NCI-H446 treated with DMSO at 0.1 percent for 48 hours (cell line): ENCODE measurements around the gene NPBWR2.

Source experiments
- DNase-seq: peaks from one replicate; lab custom pipeline; 2025; lab: John Stamatoyannopoulos, UW

The NPBWR2 gene

DNA sequence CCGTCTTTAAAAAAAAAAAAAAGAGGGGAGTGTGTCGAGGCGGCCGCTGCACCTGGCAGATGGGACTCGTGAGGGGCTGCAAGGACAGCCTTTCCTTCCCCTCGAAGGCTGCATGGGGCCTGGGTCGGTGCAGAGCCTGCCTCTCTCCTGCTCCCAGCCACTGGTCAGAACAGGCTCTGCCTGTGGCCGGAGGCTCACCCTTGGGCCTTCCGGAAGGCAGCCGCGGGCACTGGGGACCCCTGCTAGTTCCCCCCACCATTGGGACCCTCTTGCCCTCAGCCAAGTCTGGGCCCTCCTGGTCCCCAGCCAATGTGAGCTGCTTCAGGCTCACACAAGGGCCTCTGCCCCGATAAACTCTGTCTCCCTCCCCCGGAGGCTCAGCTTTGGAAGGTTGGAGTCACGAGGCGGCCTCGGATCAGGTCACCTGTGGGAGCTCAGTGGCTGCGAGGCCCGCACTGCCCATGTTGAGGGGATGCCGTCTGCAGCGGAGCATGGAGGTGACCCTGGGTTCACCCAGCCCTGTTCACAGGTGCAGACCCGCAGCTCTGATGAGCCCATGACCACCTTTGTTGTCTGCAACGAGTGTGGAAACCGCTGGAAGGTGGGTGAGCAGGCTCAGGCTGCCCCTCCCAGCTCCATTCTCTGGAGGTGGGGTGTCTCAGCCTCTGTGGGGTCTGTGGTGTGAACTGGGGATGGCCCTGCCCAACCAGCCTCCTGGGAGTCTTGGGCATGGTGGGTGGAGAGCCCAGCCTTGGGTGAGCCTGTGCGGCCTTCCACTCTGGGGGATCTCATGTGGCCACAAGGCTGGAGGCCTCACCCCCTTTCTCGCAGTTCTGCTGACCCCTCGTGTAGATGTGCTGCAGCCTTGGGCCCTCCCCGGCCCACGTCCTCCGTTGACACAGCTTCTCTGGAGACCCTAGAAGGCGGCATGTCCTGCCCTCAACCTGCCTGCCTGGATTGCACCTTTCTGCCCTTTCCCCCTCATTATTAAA is 35.7 kb downstream of the NPBWR2 start:
- DNase-seq, result no peak

- DNase-seq, result no peak
Measured at GRCh38 chr20:64070244-64070993, 36.9 kb downstream of the NPBWR2 start.

- DNase-seq, result no peak
Measured at GRCh38 chr20:64069614-64070243, 37.6 kb downstream of the NPBWR2 start.

DNA sequence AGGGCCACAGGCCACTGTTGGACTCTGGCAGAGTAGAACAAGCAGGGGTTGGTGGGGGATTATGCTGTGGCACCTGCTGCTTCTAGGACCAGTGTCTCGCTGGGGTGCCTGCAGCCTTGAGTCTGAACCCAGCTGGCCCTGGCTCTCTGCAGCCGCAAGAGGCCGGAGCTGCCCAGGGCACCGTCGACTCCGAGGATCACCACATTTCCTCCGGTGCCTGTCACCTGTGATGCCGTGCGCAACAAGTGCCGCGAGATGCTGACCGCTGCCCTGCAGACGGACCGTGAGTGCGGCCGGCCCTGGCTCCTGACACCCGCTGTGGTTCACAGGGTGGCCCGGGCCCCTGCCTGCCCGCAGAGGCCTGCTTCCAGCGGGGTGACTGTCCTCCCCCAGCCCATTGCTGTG is 38.2 kb downstream of the NPBWR2 start:
- no peak for DNase-seq

- DNase-seq, result no peak
Measured at GRCh38 chr20:64068386-64069208, 38.8 kb downstream of the NPBWR2 start.

DNA sequence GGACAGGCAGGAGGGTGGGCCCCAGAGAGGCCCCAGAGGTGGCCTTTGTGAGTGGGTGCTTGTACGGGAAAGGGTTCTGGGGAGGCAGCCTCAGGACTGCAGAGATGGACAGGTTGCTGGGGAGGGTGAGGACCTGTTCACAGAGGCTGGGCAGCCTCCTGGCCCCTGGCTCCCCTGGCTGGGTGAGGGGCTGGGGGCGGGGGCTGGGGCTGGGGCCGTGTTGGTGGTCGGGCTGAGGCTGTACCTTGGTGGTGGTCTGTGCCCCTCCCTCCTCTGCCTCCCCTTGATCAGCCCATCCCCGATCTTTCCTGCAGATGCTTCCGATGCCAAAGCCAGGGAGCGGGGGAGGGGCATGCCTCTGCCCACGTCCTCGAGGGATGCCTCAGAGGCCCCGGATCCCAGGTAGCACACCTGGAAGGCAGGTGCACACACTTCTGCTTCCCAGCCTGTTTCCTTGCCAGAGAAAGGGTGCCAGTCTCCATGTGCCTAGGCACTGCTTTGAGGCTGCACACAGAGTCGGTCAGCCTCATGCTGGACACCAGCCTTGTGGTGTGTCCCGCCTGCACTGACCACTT is 39.5 kb downstream of the NPBWR2 start:
- DNase-seq, result no peak

DNA sequence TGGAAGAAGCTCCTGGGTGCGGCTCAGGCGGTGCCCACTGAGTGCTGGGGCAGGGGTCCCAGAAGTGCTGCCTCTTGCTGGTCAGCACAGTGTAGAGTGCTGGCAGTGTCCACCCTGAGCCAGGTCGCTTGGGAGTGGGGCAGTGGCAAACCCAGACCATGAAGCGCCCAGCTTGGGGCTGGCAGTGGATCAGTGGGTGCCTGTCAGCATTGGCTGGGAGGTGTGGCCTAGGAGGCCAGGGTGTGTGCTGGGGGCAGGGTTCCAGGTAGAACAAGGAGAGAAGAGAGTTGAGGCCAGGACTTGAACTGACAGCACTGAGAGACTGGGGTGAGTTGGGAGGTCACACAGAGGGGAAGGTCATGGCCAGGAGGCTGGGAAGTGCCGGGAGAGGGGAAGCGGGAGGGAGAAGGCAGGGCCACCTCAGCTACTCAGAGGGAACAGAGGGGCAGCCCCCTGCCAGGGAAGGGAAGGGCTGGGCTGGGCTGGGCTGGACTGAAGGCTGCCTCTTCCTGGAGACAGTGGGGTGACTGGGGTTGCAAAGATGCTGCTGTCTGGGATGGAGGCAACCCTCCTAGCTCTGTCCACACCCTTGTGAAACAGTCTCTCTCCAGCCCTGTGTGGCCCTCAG is 40.2 kb downstream of the NPBWR2 start:
- no peak for DNase-seq

DNA sequence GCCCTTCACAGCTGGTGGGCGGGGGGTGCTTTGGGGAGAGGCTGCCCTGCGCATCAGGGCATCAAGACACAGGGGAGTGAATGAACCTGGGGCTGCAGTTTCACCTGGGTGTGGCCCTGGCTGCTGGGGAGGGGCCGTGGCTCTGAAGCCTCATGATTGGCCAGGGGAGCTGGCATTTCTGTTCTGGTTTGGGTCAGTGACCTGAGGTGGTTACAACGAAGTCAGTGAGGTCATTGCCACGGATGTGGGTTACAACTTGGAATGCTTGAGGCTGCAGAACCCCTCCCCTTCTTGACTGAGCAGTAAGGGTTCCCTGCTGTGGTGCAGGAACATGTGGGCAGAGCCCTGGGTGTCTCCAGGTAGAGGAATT is 41.4 kb downstream of the NPBWR2 start:
- DNase-seq, result no peak

GRCh38 chr20:64065062-64065973 is 42.0 kb downstream of the NPBWR2 start:
- DNase-seq, result no peak

DNA sequence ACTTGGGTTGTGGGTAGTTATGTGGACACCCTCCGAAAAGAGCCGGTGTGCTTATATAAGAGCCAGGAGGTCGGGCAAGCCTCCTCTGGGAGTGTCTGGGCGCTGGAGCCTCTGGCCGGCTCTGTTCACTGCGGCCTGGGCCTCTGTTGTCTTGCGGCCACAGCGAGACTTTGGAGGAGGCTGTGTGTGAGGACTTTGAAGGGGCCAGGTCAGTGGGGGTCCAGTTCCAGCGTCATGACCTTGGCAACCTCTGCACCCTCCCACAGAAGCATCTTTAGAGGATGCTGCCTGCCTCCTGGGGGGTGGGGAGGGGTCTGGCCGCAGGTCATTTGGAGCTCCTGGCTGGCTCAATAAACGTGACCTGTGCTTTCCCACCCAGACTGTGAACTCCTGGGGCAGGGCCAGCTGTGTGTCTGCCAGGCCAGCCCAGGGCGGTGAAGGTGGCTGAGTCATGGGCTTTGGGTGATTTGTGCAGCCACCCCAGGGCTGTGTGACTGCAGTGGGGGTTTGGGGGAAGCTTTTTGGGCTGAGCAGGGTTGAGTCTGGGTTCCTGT is 43.1 kb downstream of the NPBWR2 start:
- no peak for DNase-seq

DNA sequence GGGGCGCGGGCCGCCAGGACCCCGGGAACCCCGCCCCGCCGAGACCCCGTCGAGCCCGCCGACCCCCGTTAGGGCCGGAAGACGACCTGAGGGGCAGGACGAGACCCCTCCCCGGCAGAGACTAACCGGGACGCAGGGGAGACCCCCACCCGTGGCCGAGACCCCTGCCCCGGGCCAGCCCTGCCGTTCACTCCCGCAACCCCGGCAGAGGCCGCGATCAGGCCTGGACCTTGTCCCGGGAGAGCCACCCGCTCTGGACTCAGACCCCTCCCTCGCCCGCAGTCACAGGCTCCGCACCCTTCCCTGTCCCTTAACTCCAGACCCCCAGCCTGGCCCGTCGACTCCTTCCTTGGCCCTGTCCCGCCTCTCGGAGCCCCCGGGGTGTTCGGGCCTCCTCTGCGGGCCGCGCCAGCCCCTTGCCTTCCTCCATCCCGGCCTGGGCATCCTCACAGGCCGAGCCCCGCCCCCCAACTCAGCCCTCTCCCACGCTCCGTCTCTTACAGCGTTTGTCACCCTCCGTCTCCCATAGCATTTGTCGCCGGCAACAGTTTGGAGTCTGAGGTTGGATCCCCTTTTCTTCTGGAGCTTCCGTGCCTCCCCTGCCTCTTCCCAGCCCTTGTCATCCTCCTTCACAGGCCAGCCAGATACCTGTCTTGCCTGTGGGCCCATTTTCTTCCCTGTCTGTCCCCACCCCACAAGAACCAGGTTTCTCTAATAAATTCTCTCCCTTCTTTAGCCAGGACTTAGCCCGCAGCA is 43.8 kb downstream of the NPBWR2 start:
- DNase-seq, result no peak

- DNase-seq, result peak; percentile 89
Measured at GRCh38 chr20:64062596-64063388, 44.6 kb downstream of the NPBWR2 start, which contains the start of gene TCEA2. TCEA2 (plus strand) TSS chr20:64063198; CDS start chr20:64063313, 115 bp downstream.

DNA sequence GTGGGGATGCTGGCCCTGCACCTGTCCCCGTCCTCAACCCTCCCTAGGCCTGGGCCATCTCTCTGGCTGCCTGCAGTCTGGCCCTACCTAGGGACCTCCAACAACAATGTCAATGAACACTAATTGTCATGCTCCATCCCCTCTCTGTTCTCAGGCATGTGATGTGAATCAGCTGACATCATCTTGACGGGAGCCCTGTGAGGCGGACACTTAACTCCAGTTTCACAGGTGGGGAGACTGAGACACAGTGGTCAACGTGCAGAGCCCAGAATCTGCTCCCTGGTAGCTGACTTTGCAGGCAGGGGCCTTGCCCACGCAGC is 45.1 kb downstream of the NPBWR2 start:
- DNase-seq, result no peak

GRCh38 chr20:64058536-64058935 is 48.8 kb downstream of the NPBWR2 start:
- no peak for DNase-seq

DNA sequence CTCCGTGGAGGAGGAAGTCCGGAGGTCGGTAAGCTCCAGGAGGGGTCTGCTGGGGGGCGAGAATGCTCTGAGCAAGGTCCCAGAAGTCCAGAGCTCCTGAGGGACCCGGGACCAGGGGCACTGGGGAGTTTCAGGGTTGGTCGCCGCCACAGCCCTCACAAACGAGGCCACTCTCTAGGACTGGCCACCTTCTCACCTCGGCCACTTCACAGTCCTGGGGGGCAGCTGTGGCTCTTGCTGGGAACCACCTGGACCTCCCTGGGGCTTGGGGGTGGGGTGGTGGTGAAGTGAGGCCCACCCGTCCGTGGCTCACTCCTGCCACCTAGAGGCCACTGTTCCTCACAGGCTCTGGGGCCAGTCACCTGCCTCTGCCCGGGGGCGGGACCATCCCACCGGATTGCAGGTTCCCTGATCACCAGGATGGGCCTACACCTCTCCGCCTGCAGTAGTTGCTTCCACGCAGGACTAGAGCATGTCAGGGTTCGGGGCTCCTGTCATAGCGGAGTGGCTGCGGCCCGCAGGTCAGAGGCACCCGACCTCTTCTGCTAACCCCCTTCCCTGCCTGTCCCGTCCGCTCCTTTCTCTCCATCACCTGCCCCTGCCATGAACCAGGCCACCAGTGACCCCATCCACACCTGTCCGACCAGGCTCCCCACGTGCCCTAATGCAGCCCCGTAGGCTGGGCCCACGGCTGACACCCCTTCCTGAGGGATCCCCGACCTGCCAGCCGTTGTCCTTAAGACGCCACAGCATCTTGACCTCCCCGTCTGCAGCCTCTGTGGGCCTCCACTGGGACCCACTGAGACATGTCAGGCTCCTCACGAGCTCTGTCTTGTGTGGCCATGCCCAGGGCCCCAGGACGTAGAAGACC is 49.5 kb downstream of the NPBWR2 start:
- DNase-seq, result no peak

DNA sequence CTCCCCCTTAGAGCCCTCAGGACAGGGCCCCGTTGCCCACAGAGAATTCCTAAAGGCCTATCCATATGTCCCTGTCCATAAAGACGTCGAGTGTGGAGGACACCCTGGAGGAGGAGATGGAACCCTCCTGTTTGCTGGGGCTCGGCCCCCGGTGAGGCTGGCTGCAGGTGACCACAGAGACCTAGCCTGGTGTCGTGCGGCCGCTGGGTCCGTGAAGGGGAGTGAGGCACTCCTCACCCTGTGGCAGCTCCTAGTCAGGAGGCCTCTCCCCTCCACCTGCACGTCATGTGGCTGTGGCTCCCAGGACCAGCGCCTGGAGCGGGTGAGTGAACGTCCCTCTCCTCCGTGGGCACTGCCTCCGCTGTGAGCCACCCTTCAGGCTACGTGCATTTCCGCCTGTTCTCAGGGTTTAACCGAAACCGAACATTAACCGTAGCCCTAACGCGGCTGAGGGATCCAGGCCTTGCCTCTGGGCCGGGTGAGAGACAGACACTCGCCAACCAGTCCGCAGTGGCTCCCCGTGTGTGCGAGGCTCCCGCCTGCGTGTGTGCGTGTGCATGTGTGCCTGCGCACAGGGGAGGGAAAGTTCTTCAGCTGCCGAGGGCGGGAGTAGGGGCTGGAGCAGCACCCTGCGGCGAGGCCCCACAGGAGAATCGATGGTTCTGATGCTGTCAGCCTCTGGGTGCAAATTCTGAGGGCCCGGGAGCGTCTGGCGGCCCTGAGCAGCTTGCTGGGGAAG is 50.3 kb downstream of the NPBWR2 start:
- DNase-seq, result no peak

DNA sequence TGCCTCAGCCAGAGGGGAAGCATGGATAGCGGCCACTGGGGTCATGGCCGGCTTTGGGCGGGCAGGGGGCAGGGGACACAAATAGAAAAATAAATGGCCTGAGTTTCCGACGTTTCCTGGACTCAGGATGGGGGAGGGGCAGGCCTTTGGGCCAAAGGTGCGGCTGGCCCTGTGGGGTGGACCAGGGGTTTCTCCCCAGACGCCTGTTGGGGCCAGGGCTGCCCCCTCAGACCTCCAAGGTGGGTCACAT is 50.8 kb downstream of the NPBWR2 start:
- DNase-seq, result no peak
